GM18907 (cell line): Measurements from ENCODE around the gene VIPR2.
"Not testable (repeated sequence)": the region's sequence is repeated elsewhere in the genome, so short reads cannot be mapped to it uniquely, and the experiment has no call there.

ENCODE experiments used
- ATAC-seq: cut with Tn5 transposase; IDR thresholded peaks from one replicate; pipeline ENCODE4 v1.9.1; 2021; ENCODE audit warnings: mild to moderate bottlenecking, moderate library complexity; ENCODE audit not compliant: unreplicated experiment

The VIPR2 gene

DNA sequence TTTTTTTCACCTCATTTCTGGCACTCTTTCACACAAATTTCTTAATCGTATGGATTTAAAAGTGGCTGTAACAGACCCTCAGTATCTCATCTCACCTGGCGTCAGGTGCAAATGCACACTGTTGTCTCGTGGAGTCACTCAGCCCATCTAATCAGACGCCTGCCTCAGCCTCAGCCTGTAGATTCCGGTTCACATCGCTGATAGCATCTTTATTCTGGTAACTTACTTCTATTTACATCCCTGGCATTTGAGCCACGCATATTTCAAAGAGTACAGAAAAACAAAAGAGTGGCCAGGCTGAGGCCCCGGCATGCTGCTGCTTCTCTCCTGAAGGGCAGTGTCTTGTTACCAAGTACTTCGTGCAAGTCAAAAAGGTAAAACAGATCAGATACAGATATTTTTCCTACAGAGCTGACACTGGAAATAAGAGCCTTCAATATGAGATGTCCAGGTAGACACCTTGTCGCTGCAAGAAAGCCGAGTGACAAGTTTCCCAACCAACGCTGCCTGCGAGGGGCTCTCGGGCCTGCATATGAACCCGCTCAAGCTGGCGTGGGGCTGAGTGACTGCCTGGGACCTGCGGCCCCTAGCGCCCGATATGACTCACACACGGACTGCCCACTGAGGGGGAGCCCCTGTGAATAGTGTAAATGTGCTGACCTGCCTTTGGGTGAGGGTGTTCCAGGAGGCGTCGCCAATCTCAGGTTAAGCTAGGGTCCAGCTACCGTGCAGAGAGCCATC is 4.3 kb downstream of the VIPR2 start:
- no peak for ATAC-seq

DNA sequence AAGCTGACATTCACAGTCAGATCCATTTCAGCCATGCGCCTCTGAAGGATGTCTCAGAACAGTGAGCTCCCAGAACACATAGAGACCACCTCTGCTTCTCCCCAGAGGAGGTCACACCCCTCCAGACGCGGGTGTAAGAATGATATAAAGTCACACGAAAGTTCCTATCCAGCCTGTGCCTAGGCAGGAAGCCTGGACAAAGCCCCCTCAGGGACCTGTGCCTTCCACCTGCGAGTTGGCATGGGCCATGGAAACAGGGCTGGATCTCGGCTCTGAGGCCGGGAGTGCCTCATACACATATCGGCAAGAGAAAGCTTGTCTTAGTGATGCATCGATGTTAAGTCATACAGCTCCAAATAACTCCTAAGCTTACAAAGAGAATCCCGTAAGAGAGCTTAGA is 5.0 kb downstream of the VIPR2 start:
- no peak for ATAC-seq

DNA sequence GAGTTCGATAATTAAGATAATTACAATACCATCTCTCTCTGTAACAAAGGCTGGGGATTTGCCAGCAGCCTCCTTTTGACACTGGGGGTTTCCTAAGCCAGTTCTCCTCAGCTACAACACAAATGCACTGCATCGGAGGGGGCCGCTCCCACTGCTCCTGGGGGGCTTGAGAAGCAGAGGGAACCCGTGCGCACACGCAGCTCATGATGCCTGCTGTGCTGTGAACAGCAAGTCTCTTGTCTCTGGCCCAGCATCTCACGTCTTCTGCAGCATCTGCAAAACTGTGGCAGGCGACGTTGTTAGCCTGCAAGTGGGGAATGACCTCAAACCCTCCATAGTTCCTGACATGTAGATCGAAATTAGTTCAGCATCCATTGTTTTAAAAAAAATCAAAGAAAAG is 5.5 kb downstream of the VIPR2 start:
- ATAC-seq, result no peak

DNA sequence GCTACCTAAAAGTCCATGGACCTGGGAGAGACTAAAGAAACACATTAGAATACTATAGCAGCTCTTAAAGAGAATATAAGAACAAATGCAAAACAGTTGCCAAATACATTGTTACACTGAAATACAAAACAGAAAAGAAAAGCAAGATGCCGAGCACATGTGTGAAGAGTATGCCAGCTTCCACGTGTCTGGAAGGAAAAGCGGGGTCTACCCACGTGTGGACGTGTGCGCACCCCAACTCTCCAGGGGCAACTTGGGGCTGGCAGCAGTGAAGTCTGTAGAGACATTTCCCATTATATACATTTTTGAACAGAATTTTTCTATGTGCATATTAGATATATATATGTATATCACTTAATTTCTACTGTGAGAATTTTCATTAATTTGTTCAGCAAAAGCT is 6.2 kb downstream of the VIPR2 start:
- no peak for ATAC-seq

DNA sequence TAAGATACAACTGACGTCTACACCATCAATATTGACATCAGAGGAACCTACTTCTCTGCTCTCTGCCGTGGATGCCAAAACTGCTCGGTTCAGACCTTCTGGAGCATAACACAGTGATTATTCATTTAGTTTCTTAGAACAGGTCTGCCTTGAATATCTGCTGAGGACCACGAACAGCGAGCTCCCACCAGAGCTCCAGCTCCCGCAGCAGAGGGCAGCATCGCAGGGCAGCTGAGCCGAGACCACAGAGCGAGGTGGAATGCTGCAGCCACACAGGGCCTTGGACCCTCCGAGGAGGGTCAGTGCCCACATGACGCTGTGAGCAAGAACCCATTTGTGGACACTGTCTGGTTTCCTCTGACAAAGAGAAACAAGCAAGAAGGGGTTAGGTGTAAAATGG is 6.8 kb downstream of the VIPR2 start:
- ATAC-seq, result no peak

DNA sequence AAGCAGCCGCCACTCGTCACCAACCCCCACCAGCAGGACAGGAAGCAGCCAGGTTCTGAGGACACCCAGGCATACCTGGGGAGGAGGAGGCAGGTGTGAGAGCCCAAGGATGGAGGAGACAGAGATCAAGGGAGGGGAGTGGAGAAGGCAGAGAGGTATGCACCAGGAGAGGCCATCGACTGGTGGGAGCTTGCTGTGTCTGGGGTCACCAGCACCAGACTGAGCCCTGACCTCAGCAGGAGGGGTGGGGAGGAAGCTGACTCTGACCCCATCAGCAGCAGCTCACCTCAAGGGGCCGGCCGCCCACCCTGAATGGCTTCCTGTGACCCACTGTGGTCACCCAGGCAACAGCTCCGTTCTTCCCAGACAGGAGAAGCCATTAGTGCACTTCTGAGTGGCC is 7.8 kb downstream of the VIPR2 start:
- ATAC-seq, result no peak

DNA sequence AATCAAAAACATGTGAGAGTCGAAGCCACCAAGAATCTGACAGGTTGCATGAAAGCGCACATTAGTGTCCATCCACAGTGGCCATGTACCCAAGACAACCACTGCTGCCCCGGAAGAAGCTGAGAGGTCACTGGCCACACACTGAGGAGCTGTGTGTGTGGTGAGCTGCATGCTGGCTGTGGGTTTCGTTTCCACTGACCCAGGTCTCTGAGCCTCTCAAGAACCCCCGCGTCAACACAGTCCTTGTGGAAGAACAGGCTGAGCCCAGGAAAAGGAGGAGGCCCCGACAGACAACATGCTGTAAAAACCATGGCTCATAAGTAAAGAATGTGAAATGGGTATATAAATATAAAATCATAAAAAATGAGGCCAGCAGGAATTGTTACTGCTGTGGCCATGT is 8.2 kb downstream of the VIPR2 start:
- ATAC-seq, result no peak

DNA sequence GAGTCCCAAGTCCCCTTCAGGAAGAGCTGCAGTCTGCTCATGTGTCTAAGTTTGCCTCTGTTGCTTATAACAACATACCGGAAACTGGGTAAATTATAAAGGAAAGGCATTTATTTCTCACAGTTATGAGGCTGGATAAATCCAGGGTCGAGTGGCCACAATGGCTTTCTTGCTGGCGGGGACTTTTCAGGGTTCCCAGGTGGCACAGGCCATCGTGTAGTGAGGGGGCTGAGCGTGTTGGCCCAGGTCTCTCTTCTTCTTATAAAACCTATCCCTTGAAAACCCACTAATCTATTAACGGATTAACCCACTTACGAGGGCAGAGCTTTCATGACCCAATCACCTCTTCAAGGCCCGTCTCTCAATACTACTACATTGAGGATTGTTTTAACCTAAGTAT is 8.7 kb downstream of the VIPR2 start:
- no peak for ATAC-seq

DNA sequence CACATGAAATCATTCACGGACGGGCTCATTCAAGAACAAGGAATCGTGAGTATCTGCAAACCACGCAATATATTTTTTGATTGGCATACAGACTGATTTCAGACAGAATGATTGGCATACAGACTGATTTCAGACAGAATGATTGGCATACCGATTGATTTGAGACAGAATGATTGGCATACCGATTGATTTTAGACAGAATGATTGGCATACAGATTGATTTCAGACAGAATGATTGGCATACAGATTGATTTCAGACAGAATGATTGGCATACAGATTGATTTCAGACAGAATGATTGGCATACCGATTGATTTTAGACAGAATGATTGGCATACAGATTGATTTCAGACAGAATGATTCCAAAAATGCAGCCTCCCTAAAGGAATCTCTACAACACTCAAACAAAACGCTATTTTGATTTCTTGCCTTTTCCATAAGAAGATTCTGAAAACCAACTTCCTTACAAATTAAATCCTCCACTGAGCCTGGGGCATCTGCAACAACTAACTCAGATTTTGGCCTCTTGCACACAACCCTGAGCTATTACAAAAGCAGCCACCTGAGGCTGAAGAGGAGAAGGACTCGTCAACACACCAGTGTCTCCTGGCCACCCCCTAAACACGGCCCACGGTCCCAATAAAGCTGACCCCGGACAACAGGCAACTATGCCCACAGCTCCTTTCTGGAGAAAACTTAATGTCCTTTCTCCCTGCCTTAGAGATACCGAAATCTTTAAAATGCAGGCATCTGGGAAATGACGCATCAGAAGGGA is 11.8 kb downstream of the VIPR2 start:
- ATAC-seq, result not testable (repeated sequence)

DNA sequence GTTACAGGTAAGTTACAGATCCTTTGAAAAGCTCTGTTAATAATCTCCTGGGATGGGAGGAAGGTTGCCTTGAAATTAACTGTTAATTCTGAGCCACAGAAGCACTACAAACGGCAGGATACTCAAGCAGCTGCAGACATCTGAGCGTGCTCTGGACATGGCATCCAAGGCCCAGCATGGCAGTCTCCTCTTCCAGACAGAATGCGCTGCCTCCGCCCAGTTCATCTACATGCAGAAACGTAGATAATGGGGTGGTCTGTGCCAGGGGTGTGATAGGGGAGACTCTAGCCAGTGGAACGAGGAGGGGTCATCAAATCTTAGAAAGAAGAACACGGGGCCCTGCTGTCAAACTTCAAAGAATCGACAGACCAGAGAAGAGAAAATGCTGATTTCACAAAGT is 13.8 kb downstream of the VIPR2 start:
- ATAC-seq, result no peak

DNA sequence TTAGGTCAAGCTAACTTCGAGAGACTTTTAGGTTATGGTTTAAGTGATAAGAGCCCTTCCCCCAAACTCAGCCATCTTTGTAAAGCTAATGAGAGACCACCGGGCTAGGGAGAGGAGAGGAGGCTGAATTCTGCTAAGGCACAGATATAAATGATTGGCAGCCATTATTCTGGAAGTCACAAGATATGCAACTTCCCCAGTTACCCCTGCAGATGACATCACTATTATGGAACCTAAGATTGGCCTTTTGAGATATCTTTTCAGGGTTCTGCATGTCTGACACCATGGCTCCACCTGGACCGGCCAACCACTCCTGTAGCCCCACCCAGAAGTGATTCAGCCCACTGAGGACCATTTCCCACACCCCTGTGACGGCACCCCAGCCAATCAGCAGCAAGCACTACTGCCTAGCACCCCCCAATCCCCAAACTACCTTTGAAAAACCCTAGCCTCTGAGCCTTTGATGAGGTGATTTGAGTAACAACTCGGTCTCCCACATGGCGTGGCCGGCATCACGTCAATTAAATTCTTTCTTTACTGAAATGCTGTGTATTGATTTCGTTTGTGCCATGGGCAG is 14.4 kb downstream of the VIPR2 start:
- no peak for ATAC-seq

DNA sequence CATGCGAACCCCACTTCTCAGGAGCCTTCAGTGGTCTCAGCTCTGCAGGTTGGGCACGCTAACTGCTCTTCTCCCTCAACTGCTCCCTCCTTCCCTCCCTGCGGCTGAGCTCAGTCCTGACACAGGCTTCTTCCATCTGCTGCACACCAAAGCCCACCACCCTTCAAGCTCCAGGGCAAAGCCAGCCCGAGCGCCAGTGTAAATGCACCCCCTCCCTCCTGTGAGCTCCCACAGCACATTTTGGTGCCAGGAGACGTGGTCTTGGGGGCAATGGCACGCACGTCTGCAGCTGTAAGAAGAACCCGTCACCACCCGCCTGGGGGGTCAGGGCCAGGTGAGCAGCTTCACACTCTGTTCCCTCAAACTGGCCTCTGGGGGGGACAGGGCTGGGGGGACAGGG is 15.9 kb downstream of the VIPR2 start:
- ATAC-seq, result no peak

DNA sequence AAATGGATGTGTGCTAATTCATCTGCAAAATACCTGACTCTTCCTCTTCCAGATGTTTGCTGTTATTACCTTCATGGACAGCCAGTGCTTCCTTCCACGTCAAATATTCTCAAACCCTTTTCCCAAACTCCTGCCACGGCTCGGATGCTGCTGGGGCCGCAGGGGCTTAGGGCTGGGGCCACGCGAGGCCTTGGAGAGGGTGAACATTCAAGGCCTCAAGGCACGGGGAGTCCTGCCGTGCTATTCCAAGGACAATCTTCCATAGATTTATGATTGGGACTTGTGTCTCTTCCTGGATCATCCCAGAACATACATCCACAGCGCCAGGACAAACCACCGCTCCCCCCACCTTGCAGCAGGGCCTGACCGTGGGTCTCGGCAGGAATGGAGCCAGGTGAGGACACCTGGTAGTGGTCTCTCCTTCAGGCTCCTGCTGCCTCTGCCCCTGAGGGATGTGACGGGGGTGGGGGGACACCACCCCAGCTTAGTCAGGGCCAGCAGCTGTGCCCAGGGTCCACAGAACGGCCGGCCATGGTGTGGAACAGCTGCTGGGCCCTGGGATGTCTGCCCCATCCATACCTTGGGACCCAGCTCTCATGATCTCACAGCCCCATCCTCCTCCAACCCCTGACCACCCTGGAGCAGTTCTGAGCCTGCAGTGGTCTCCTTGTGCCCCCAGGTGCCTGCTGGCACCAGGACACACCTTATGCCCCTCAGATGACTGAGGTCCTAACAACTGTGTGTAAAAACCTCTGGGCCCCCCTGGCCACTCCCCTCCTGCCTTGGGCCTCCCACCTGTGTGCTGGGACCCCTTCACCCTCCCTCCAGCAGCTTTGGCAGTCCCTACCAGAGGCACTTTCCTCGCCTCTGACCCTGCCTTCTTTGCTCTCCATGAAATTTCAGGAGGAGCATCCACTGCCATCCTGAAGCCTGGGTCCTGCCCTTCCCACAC is 16.7 kb downstream of the VIPR2 start:
- no peak for ATAC-seq

DNA sequence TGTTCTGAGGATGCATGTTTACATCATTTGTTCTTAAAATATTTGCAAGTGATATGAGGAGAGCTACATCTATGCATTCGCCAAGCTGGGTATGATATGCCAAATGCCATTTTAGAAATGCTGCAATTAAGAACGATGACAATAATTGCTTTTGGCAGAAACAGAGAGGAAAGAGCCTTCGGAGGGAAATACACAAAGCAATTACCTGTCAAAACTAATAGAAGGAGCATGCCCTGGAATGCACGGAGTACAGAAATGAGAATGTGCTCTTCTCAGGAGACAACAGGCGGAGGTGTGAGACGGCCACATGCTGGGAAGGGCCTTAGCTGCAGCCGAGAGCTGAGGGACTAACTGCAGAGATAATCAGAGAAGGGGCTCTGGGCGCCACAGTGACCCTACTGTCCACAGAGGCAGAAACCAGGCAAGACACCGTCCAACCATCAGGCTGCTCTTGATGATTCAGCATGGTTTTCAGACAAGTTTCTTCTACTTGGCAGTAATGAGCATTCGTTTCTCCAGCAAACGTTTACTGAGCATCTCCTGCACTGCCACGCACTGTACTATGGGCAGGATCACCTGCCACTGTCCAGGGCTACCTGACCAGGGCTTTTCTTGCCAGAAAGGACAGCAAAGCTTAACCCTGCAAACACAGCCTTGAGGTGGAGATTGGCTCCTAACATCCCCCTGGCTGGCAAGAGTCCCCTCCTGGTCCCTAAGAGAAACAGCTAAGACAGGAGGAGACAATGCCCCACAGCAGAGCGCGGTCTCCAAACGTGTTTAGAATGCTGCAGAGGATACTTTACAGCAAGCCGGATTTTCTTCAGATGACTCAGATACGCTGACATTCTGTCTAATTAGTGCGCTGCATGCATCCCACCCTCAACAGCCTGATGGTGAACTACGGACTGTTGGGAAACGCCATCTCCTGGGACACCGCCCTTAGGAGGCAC is 18.1 kb downstream of the VIPR2 start:
- ATAC-seq, result no peak

DNA sequence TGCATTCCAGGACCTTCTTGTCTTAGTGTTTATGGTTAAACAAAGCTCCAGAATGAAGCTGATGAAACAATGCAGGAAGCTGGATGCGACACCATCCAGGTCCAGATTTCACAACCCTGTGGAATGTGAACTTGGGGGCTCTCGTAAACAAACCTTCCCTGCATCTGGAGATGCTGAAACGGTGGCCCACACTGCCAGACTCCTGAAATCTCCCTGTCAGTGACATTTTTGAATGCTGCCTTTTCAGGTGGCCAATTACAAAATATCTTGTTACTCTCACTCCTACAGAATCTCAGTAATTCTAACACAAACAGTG is 18.8 kb downstream of the VIPR2 start:
- no peak for ATAC-seq

DNA sequence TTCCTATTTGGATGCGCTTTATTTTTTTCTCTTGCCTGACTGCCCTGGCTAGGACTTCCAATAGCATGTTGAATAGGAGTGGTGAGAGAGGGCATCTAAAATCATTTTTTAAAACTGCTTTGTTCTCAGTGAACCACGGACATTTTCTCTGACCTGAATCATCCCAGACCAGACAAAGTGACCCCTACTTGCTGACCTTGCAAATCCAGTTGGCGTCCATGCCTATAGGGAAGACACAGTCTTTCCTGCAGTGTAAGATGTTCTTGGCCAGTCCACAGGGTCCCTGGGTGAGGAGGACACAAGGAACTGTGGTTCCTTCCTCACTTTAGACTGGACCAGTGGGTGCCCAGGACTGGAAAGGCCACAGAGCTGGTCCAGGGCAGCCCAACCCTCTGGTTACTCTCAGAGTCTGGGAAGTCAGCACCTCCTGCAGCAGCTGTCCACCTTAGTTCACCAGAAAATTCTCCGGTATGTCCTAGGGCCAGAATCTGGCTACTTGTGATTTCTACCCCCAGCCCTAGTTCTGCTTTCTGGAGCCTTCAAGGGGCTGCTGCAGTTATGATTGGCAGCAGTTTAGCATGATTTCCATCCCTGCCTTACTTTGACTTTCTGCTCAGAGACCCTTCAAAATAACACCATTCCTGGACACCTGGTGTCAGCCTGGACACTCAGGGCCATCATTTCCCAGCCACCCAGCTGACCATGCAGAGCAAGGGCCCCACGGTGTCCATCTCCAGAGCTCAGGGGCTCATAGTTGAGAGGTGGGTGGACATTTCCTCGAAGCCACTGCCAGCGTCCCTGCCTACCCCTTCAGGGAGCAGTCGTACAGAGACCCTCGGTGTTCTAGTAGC is 19.3 kb downstream of the VIPR2 start:
- ATAC-seq, result no peak

DNA sequence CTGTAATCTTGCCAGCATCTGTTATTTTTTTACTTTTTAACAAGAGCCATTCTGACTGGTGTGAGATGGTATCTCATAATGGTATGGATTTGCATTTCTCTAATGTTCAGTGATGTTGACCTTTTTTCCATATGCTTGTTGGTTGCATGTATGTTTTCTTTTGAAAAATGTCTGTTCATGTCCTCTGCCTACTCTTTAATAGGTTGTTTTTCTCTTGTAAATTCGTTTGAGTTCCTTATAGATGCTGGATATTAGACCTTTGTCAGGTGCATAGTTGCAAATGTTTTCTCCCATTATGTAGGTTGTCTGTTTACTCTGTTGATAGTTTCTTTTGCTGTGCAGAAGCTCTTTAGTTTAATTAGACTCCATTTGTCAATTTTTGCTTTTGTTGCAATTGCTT is 20.9 kb downstream of the VIPR2 start:
- not testable (repeated sequence) for ATAC-seq

DNA sequence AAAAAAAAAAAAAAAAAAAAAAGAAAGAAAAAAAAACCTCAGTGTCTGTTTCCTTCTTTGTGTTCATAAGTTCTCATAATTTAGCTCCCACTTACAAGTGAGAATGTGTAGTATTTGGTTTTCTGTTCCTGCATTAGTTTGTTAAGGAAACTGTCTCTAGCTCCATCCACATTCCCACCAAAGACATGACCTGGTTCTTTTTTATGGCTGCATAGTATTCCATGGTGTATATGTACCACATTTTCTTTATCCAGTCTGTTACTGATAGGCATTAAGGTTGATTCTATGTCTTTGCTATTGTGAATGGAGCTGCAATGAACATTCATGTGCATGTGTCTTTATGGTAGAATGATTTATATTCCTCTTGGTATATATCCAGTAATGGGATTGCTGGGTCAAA is 21.4 kb downstream of the VIPR2 start:
- ATAC-seq, result not testable (repeated sequence)

DNA sequence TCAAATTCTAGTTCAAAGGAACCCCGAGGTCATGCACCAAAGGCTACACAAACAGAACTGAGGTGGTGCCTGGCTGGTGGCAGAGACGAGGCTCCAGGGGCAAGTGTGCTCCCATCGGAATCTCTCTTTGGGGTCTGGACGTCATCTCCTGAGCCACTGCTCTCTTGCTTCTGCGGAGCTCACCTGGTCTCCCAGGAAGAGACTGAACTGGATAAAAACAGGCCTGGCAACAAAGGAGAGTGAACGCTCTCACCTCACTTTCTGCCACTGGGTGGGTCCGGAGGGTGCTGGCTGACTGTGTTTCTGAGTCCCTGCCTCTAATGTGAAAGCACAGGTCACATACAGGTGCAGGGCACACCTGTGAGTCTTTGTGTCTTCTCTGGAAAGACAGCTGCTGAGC is 22.4 kb downstream of the VIPR2 start:
- no peak for ATAC-seq
